SU-DHL-6 (cell line): ENCODE measurements around the gene AADAT.

ENCODE experiments used
- H2AFZ ChIP-seq: fragments of 200-600 bp; sonication (generic); 2 replicates; pipeline ENCODE4 v1.6.1; 2014; ENCODE audit warnings: low read depth, mild to moderate bottlenecking, moderate library complexity, mixed read lengths, antibody characterized with exemption, low read length; ENCODE audit not compliant: severe bottlenecking
- H3F3A ChIP-seq: fragments of 200-600 bp; shearing (Covaris generic); 2 replicates; pipeline ENCODE4 v1.6.0; 2016; ENCODE audit warnings: antibody characterized with exemption, mild to moderate bottlenecking; ENCODE audit not compliant: insufficient read depth
- H3K27ac ChIP-seq: fragments of 200-600 bp; sonication (generic); 2 replicates; pipeline ENCODE4 v1.5.1; 2016; ENCODE audit warnings: low read depth, mild to moderate bottlenecking, low read length, moderate library complexity, mixed read lengths
- H3K27me3 ChIP-seq: fragments of 200-600 bp; sonication (generic), shearing (Covaris generic); 2 replicates; pipeline ENCODE4 v1.6.0; 2014; ENCODE audit warnings: mild to moderate bottlenecking, low read length
- H3K36me3 ChIP-seq: fragments of 200-600 bp; sonication (generic); 2 replicates; pipeline ENCODE4 v1.6.1; 2014; ENCODE audit warnings: mild to moderate bottlenecking, low read length, mixed read lengths
- H3K4me2 ChIP-seq: fragments of 300-600, 200-600 bp; shearing (Covaris generic), sonication (generic); 2 replicates; pipeline ENCODE4 v1.6.0; 2014; ENCODE audit warnings: low read length, low read depth, mild to moderate bottlenecking; ENCODE audit not compliant: poor library complexity, severe bottlenecking
- H3K4me3 ChIP-seq: fragments of 200-600 bp; sonication (generic); 2 replicates; pipeline ENCODE4 v1.5.1; 2014; ENCODE audit warnings: antibody characterized with exemption, low read length, mild to moderate bottlenecking, mixed read lengths; ENCODE audit not compliant: insufficient read depth, poor library complexity, severe bottlenecking
- H3K79me2 ChIP-seq: fragments of 200-600 bp; sonication (generic); 2 replicates; pipeline ENCODE4 v1.6.1; 2014; ENCODE audit warnings: mild to moderate bottlenecking, low read length, moderate library complexity; ENCODE audit not compliant: insufficient read depth
- H3K9ac ChIP-seq: fragments of 200-600 bp; sonication (generic); 2 replicates; pipeline ENCODE4 v1.7.0; 2014; ENCODE audit warnings: mild to moderate bottlenecking, low read length
- H3K9me2 ChIP-seq: fragments of 200-600 bp; sonication (generic); replicated peaks from 2 replicates; pipeline ENCODE4 v1.6.1; 2014; ENCODE audit warnings: low read length; ENCODE audit not compliant: insufficient read depth
- H3K9me3 ChIP-seq: fragments of 200-600 bp; sonication (generic); 2 replicates; pipeline ENCODE4 v1.6.1; 2014; ENCODE audit warnings: low read length, mixed read lengths; ENCODE audit not compliant: insufficient read depth
- H4K20me1 ChIP-seq: fragments of 200-600 bp; sonication (generic); 2 replicates; pipeline ENCODE4 v1.6.1; 2014; ENCODE audit warnings: low read depth, mild to moderate bottlenecking, antibody characterized with exemption, low read length, moderate library complexity, mixed read lengths
- CTCF ChIP-seq: fragments of 200-600 bp; sonication (generic); IDR thresholded peaks from one replicate; pipeline ENCODE4 v1.5.1; 2017; ENCODE audit warnings: antibody characterized with exemption, mild to moderate bottlenecking, low read length, moderate library complexity; ENCODE audit not compliant: insufficient read depth, poor library complexity, severe bottlenecking
- EZH2phosphoT487 ChIP-seq: fragments of 200-600 bp; sonication (generic), shearing (Covaris generic); conservative IDR thresholded peaks from 2 replicates; pipeline ENCODE4 v1.6.1; 2018; ENCODE audit warnings: mild to moderate bottlenecking, antibody characterized with exemption, low read length, moderate library complexity, mixed read lengths

The AADAT gene

GRCh38 chr4:170111546-170111945 is 21.8 kb upstream of the AADAT start:
- Histone ChIP-seq H3K9me2 (no peaks in the 10 kb centered on the region), H3K4me2 (no peak overlapping the region), H3K9ac (no peak overlapping the region), H3K27ac (no peak overlapping the region), H3K4me3 (no peak overlapping the region), H2AFZ (no peak overlapping the region), H3K27me3 (no peaks in the 10 kb centered on the region), H3K9me3 (no peaks in the 10 kb centered on the region), H4K20me1 (no peaks in the 10 kb centered on the region), H3K36me3 (no peaks in the 10 kb centered on the region), H3K79me2 (no peaks in the 10 kb centered on the region), H3F3A (no peaks in the 10 kb centered on the region)
- TF ChIP-seq CTCF (no peak), EZH2phosphoT487 (no peak)

GRCh38 chr4:170111085-170111484 is 21.3 kb upstream of the AADAT start:
- H2AFZ ChIP-seq = no peak overlapping the region
- no peak overlapping the region for H3K27ac ChIP-seq
- H3K79me2 ChIP-seq = no peaks in the 10 kb centered on the region
- no peaks in the 10 kb centered on the region for H3K27me3 ChIP-seq
- H3F3A ChIP-seq = no peaks in the 10 kb centered on the region
- H3K4me3 ChIP-seq = no peak overlapping the region
- no peaks in the 10 kb centered on the region for H4K20me1 ChIP-seq
- TF ChIP-seq CTCF (no peak), EZH2phosphoT487 (no peak)
- H3K4me2 ChIP-seq = no peak overlapping the region
- H3K9me3 ChIP-seq = no peaks in the 10 kb centered on the region
- no peaks in the 10 kb centered on the region for H3K9me2 ChIP-seq
- no peaks in the 10 kb centered on the region for H3K36me3 ChIP-seq
- H3K9ac ChIP-seq = no peak overlapping the region

- Histone ChIP-seq H3K79me2 (no peaks in the 10 kb centered on the region), H3K4me3 (no peak overlapping the region), H3K9me2 (no peaks in the 10 kb centered on the region), H3K27ac (no peak overlapping the region), H3K27me3 (no peaks in the 10 kb centered on the region), H3K36me3 (no peaks in the 10 kb centered on the region), H3F3A (no peaks in the 10 kb centered on the region), H3K4me2 (no peak overlapping the region), H2AFZ (no peak overlapping the region), H4K20me1 (no peaks in the 10 kb centered on the region), H3K9ac (no peak overlapping the region), H3K9me3 (no peaks in the 10 kb centered on the region)
- TF ChIP-seq EZH2phosphoT487 = no peak
- TF ChIP-seq CTCF = no peak
These were observed 20.5 kb upstream of the AADAT start for GRCh38 chr4:170110285-170110672.
